Measurements from ENCODE around the gene NR1H4. TPM values are rescaled to one million over a fixed set of nuclear protein-coding genes. Genes with fewer than 3 reads are reported as not detected.

The NR1H4 gene
- total and polyA plus RNA-seq, 2 of the 8 experiments (the other 6 are each of a cell fraction or from before 2014, with no cell fraction given) = not detected

GRCh38 chr12:100573292-100574186, 99.9 kb downstream of the NR1H4 start, which contains the start of gene GAS2L3:
GAS2L3 (plus strand) TSS chr12:100573684; CDS start chr12:100594905, 21,221 bp downstream.
- peaks cover 0 to 12% of the 10 kb centered on the region in 2 experiments; a peak in 1 of 4 replicates for H3K79me2 ChIP-seq (ENCODE audit: control insufficient read depth in 1 of 2, insufficient read depth in 2 of 2, low read length in 2 of 2)
- no peaks in the 10 kb centered on the region for H4K20me1 ChIP-seq (replicated peaks in 1 of 2; ENCODE audit: control insufficient read depth in 1 of 2, insufficient read depth in 2 of 2, low read length in 2 of 2)
- H3K79me1 ChIP-seq (ENCODE audit: low read depth, low read length) = no peaks in the 10 kb centered on the region
- 2% methylated on average over 46 of the region's 70 CpGs; no CpG with 5 or more reads in 1 of the 2 experiments for WGBS, 2 experiments (ENCODE audit: extremely low coverage in 1 of 2, insufficient coverage in 1 of 2, insufficient read length in 1 of 2, insufficient replicate concordance in 2 of 2, low coverage in 1 of 2, low lambda C conversion rate in 2 of 2, missing lambda C conversion rate in 1 of 2)
- H4K5ac ChIP-seq (ENCODE audit: insufficient read length, low read depth, low read length) = peak within 1 kb of the TSS; percentile 81
- peak within 1 kb of the TSS in 3 of 4 experiments; percentile 44 to 69 (median 64); a peak in 4 of 7 replicates for H3K9ac ChIP-seq (replicated peaks in 1 of 4; ENCODE audit: extremely low read depth in 1 of 4, low read depth in 3 of 4, low read length in 3 of 4)
- H3K4me2 ChIP-seq (ENCODE audit: insufficient read depth in 1 of 2, low read depth in 2 of 2, low read length in 2 of 2) = peak within 1 kb of the TSS; percentile 93 to 97
- H2BK20ac ChIP-seq (ENCODE audit: low read length) = no peak within 1 kb of the TSS
- H3K18ac ChIP-seq (ENCODE audit: extremely low read depth, low read length) = peak within 1 kb of the TSS; percentile 95
- ChIA-PET POLR2A (ENCODE audit: partially characterized antibody) (interaction anchor here (1.0 to 1.4 kb wide), 4 partner anchors 8 to 98 kb away, joined by 3 to 4 read pairs (median 3); no protein-coding TSS in a partner anchor), CTCF (ENCODE audit: partially characterized antibody) (interaction anchor here (0.5 to 2.3 kb wide), 7 partner anchors 19 to 419 kb away, joined by 3 to 8 read pairs (median 4); no protein-coding TSS in a partner anchor)
- peak within 1 kb of the TSS; percentile 99 for H2AFZ ChIP-seq (ENCODE audit: low read length)
- H3K23me2 ChIP-seq (ENCODE audit: low read depth, low read length) = peaks cover 12% of the 10 kb centered on the region
- H3K56ac ChIP-seq (replicated peaks; ENCODE audit: insufficient read length, low read depth, low read length) = peak within 1 kb of the TSS; percentile 90
- H3K14ac ChIP-seq (ENCODE audit: insufficient read length) = no peak within 1 kb of the TSS
- no peak within 1 kb of the TSS for H2BK15ac ChIP-seq (ENCODE audit: low read length)
- DNase-seq (ENCODE audit: low read depth in 1 of 2, low spot score in 2 of 2) (peak; percentile 58 to 93), FAIRE-seq (no peak)
- peak within 1 kb of the TSS; percentile 44 to 84 (median 72) for H3K4me3 ChIP-seq (ENCODE audit: extremely low read depth in 1 of 4, insufficient read depth in 2 of 4, low read depth in 3 of 4, low read length in 4 of 4)
- no peak within 1 kb of the TSS for H2AK5ac ChIP-seq (ENCODE audit: low read depth, low read length)
- peak within 1 kb of the TSS; percentile 50; the same call in 1 of the 2 replicates for H2BK12ac ChIP-seq (ENCODE audit: low read depth, low read length)
- no peak within 1 kb of the TSS for H3K27ac ChIP-seq (ENCODE audit: low read depth, low read length)
- no peak within 1 kb of the TSS for H2BK120ac ChIP-seq (replicated peaks; ENCODE audit: low read depth, low read length)
- no peaks in the 10 kb centered on the region for H3K36me3 ChIP-seq (ENCODE audit: control insufficient read depth in 2 of 4, insufficient read depth in 4 of 4, low read length in 3 of 4)
- H2BK5ac ChIP-seq (ENCODE audit: low read depth, low read length) = peak within 1 kb of the TSS; percentile 72; the same call in 1 of the 2 replicates
- H3K27me3 ChIP-seq (replicated peaks in 1 of 4; ENCODE audit: control insufficient read depth in 3 of 4, extremely low read depth in 1 of 4, insufficient read depth in 3 of 4, low read length in 3 of 4) = peaks cover 0 to 10% (median 6%) of the 10 kb centered on the region in 4 experiments; a peak in 4 of 7 replicates
- peak within 1 kb of the TSS; percentile 91 for H4K91ac ChIP-seq (replicated peaks; ENCODE audit: insufficient read length, low read length)
- H3K4me1 ChIP-seq (replicated peaks in 1 of 4; ENCODE audit: control insufficient read depth in 3 of 4, insufficient read depth in 4 of 4, low read length in 3 of 4) = peaks cover 0 to 3% (median 3%) of the 10 kb centered on the region in 4 experiments; a peak in 3 of 7 replicates
- no peaks in the 10 kb centered on the region for H3K9me3 ChIP-seq (ENCODE audit: insufficient read depth in 2 of 2, low read depth in 1 of 2, low read length in 1 of 2)
- H3K23ac ChIP-seq (ENCODE audit: insufficient read length) = no peak within 1 kb of the TSS
- peak within 1 kb of the TSS; percentile 93; the same call in 1 of the 2 replicates for H4K8ac ChIP-seq (ENCODE audit: extremely low read depth, insufficient read depth, low read length)
- H3K4ac ChIP-seq (replicated peaks; ENCODE audit: insufficient read length, low read depth, low read length) = peak within 1 kb of the TSS; percentile 60
- TF ChIP-seq USF2 (IDR thresholded peaks at IDR 0.05; ENCODE audit: low read length) (no peak), PHF8 (conservative IDR thresholded peaks at IDR 0.05; ENCODE audit: low read depth, low read length) (peak; percentile 91), E2F6 (IDR thresholded peaks at IDR 0.05) (peak; percentile 88), CTBP2 (IDR thresholded peaks at IDR 0.05; ENCODE audit: borderline replicate concordance, insufficient read depth, insufficient read length, low read length) (no peak), RBBP5 (IDR thresholded peaks at IDR 0.05; ENCODE audit: borderline replicate concordance, low read depth, low read length) (peak; percentile 91; the same call in 1 of the 2 replicates), POLR2A (IDR thresholded peaks at IDR 0.05; ENCODE audit: control extremely low read depth in 1 of 2, low read depth in 2 of 2, low read length in 2 of 2) (peak in 1 of 2 experiments; percentile 63; a peak in 2 of 3 replicates)
- TF ChIP-seq, protein P1, sequence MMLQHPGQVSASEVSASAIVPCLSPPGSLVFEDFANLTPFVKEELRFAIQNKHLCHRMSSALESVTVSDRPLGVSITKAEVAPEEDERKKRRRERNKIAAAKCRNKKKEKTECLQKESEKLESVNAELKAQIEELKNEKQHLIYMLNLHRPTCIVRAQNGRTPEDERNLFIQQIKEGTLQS (IDR thresholded peaks at IDR 0.05; ENCODE audit: insufficient read depth, low read depth, low read length) = no peak

Data from H1 (cell line).